Measurements from ENCODE around the gene SCD5. TPM values are rescaled to one million over a fixed set of nuclear protein-coding genes. Genes with fewer than 3 reads are reported as not detected.
"Not testable (repeated sequence)": the region's sequence is repeated elsewhere in the genome, so short reads cannot be mapped to it uniquely, and the experiment has no call there.

Gene SCD5
- total RNA-seq = 57.4 and 84.9 TPM in 2 replicates

- DNase-seq (ENCODE audit: low read depth) = no peak
Measured at GRCh38 chr4:82798168-82799005, at the start of gene SCD5. Gene SCD5, minus strand, starts transcription at chr4:82798796. Its CDS starts 259 bp downstream, at chr4:82798537.

- DNase-seq (ENCODE audit: low read depth) = peak; percentile 11
Measured at GRCh38 chr4:82842593-82842992, 44.0 kb upstream of the SCD5 start.

- DNase-seq (ENCODE audit: low read depth) = no peak
Measured at GRCh38 chr4:82839624-82840023, 41.0 kb upstream of the SCD5 start.

- DNase-seq (ENCODE audit: low read depth) = peak; percentile 32
Measured at GRCh38 chr4:82833696-82834313, 35.2 kb upstream of the SCD5 start.

GRCh38 chr4:82833060-82833459 is 34.5 kb upstream of the SCD5 start:
- DNase-seq (ENCODE audit: low read depth) = not testable (repeated sequence)

- DNase-seq (ENCODE audit: low read depth) = no peak
Measured at GRCh38 chr4:82825425-82825824, 26.8 kb upstream of the SCD5 start.

- DNase-seq (ENCODE audit: low read depth) = no peak
Measured at GRCh38 chr4:82823062-82823461, 24.5 kb upstream of the SCD5 start.

- no peak for DNase-seq (ENCODE audit: low read depth)
Measured at GRCh38 chr4:82820689-82821088, 22.1 kb upstream of the SCD5 start.

- DNase-seq (ENCODE audit: low read depth) = no peak
Measured at GRCh38 chr4:82818664-82819662, 20.4 kb upstream of the SCD5 start.

- not testable (repeated sequence) for DNase-seq (ENCODE audit: low read depth)
Measured at GRCh38 chr4:82816874-82817273, 18.3 kb upstream of the SCD5 start.

- DNase-seq (ENCODE audit: low read depth) = no peak
Measured at GRCh38 chr4:82814034-82814433, 15.4 kb upstream of the SCD5 start.

GRCh38 chr4:82811838-82812341 is 13.3 kb upstream of the SCD5 start:
- DNase-seq (ENCODE audit: low read depth) = no peak

- no peak for DNase-seq (ENCODE audit: low read depth)
Measured at GRCh38 chr4:82811392-82811791, 12.8 kb upstream of the SCD5 start.

GRCh38 chr4:82810176-82810575 is 11.6 kb upstream of the SCD5 start:
- DNase-seq (ENCODE audit: low read depth) = peak; percentile 44

- DNase-seq (ENCODE audit: low read depth) = no peak
Measured at GRCh38 chr4:82809619-82810018, 11.0 kb upstream of the SCD5 start.

- DNase-seq (ENCODE audit: low read depth) = no peak
Measured at GRCh38 chr4:82803746-82804145, 5.2 kb upstream of the SCD5 start.

GRCh38 chr4:82802911-82803310 is 4.3 kb upstream of the SCD5 start:
- DNase-seq (ENCODE audit: low read depth) = no peak

GRCh38 chr4:82801910-82802521 is 3.4 kb upstream of the SCD5 start:
- DNase-seq (ENCODE audit: low read depth) = no peak

GRCh38 chr4:82799006-82799881 is 648 bp upstream of the SCD5 start:
- DNase-seq (ENCODE audit: low read depth) = no peak

GRCh38 chr4:82797405-82798111 is 1.0 kb downstream of the SCD5 start:
- DNase-seq (ENCODE audit: low read depth) = no peak

All from renal cortical epithelial cell (primary cell).